BE2C (cell line): ENCODE measurements around the gene PDZD8.

Source experiments
- DNase-seq: peaks from one replicate; pipeline ENCODE4 v3.0.0-alpha.2; 2020
- H3K27me3 ChIP-seq: fragments of 250-450 bp; sonication (Bioruptor Pico); 2 replicates; pipeline ENCODE4 v1.5.1; 2020; ENCODE audit warnings: mild to moderate bottlenecking
- H3K36me3 ChIP-seq: fragments of 250-450 bp; sonication (Bioruptor Pico); 2 replicates; pipeline ENCODE4 v1.5.1; 2020; ENCODE audit warnings: mild to moderate bottlenecking
- H3K4me1 ChIP-seq: fragments of 250-450 bp; sonication (Bioruptor Pico); 2 replicates; pipeline ENCODE4 v1.5.1; 2020
- H3K4me3 ChIP-seq: 2 replicates; pipeline ENCODE4 v1.5.1; 2011; ENCODE audit warnings: low read depth, low read length
- H3K9me3 ChIP-seq: fragments of 250-450 bp; sonication (Bioruptor Pico); 2 replicates; pipeline ENCODE4 v1.5.1; 2020
- TF ChIP-seq, protein P1 (sequence below): IDR thresholded peaks from 2 replicates; pipeline ENCODE4 v1.5.1; 2012; ENCODE audit warnings: mild to moderate bottlenecking, low read depth, low read length

PDZD8 gene

DNA sequence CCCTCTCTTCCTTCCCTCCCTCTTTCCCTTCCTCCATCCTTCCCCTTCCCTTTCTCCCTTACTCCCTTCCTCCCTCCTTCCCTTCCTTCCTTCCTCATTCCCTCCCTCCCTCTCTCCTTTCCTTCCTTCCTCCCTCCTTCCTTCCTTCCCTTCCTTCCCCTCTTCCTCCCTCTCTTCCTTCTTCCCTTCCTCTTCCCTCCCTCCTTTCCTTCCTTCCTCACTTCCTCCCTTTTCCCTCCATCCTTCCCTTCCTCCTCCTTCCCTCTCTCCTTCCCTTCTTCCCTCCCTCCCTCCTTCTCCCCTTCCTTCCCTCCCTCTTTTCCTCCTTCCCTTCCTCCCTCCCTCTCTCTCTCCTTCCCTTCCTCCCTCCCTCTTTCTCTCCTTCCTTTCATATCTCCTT is 147.0 kb downstream of the PDZD8 start:
- TF ChIP-seq, protein P1, sequence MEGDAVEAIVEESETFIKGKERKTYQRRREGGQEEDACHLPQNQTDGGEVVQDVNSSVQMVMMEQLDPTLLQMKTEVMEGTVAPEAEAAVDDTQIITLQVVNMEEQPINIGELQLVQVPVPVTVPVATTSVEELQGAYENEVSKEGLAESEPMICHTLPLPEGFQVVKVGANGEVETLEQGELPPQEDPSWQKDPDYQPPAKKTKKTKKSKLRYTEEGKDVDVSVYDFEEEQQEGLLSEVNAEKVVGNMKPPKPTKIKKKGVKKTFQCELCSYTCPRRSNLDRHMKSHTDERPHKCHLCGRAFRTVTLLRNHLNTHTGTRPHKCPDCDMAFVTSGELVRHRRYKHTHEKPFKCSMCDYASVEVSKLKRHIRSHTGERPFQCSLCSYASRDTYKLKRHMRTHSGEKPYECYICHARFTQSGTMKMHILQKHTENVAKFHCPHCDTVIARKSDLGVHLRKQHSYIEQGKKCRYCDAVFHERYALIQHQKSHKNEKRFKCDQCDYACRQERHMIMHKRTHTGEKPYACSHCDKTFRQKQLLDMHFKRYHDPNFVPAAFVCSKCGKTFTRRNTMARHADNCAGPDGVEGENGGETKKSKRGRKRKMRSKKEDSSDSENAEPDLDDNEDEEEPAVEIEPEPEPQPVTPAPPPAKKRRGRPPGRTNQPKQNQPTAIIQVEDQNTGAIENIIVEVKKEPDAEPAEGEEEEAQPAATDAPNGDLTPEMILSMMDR, result no peak
- H3K4me1 ChIP-seq, result peaks cover 1% of the 10 kb centered on the region; the same call in 1 of the 2 replicates
- no peaks in the 10 kb centered on the region for H3K9me3 ChIP-seq
- no peaks in the 10 kb centered on the region for H3K36me3 ChIP-seq
- DNase-seq, result no peak
- H3K27me3 ChIP-seq, result no peaks in the 10 kb centered on the region
- no peak overlapping the region for H3K4me3 ChIP-seq
